Upper lobe of left lung (tissue), 4 donors: ENCODE data around the gene GLRX2.

Experiments
- EP300 ChIP-seq, 4 donors: sonication (generic); formaldehyde crosslinking; IDR thresholded peaks; one replicate each; pipeline ENCODE4 v1.5.1; 2017; ENCODE audit warnings: antibody characterized with exemption in 4 of 4, control low read depth in 2 of 4
- POLR2A ChIP-seq, 4 donors: fragments of 450-650 bp; IDR thresholded peaks; one replicate each; pipeline ENCODE4 v1.5.1; 2016 to 2017; ENCODE audit warnings: antibody characterized with exemption in 4 of 4, mild to moderate bottlenecking in 2 of 4
- POLR2AphosphoS5 ChIP-seq, 2 donors: sonication (generic); formaldehyde crosslinking; IDR thresholded peaks; one replicate each; pipeline ENCODE4 v1.5.1; 2017; ENCODE audit warnings: antibody characterized with exemption in 2 of 2
- TF ChIP-seq, protein P1 (sequence below), 6 experiments: fragments of 450-650 bp in 4 of 6; fragments of 200-600 bp in 2 of 6; sonication (generic) in 2 of 6; IDR thresholded peaks; one replicate each; pipeline ENCODE4 v1.5.1; 2016 to 2019; ENCODE audit warnings: antibody characterized with exemption in 6 of 6

DNA sequence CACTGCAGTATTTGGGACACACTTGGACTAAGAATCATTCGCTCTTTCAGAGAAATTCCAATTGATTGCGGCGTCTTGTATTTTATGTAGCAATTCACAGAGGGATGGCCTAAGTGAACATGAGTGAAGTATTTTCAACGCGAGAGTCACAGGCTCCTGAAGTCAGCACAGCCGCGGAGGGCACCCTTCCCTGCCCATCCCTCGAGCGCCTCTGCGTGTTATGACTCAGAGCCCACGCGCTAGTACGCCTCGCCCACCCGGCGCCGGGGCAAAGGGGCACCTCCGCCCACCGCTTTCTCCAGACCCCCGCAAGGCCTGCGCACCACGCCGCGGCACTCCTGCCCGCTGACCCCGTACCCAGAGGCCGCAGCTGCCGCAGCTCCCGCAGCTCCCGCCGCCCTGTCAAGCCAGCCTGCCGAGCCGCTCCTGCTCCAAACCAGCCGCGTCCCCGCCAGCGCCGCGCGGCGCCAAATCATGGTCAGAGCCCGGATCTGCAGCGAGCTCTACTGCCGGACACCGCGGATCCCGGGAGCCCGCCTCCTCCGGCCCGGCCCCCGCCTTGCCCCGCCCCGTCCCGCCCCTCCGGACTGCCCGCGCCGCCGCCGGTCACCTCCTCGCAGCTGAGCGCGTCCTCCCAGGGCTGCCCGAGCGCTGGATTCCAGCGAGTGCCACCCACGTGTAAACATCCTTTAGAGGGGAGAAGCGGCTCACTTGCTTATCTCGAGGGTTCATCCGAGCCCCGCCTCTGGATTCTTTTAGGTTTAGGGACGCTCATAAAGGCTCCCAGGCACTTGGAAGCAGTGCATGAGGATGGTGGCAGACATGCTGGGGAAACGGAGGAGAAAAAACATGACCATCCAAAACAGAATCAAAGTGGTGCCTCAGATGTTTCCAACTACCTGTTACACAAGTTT lies at the start of gene GLRX2:
- peak; percentile 70 to 81 for TF ChIP-seq POLR2AphosphoS5 (IDR thresholded peaks at IDR 0.05)
- peak in 3 of 4 donors; percentile 75 to 89 (median 84) for TF ChIP-seq POLR2A (IDR thresholded peaks at IDR 0.05)
- no peak for TF ChIP-seq EP300 (IDR thresholded peaks at IDR 0.05)
- TF ChIP-seq, protein P1, sequence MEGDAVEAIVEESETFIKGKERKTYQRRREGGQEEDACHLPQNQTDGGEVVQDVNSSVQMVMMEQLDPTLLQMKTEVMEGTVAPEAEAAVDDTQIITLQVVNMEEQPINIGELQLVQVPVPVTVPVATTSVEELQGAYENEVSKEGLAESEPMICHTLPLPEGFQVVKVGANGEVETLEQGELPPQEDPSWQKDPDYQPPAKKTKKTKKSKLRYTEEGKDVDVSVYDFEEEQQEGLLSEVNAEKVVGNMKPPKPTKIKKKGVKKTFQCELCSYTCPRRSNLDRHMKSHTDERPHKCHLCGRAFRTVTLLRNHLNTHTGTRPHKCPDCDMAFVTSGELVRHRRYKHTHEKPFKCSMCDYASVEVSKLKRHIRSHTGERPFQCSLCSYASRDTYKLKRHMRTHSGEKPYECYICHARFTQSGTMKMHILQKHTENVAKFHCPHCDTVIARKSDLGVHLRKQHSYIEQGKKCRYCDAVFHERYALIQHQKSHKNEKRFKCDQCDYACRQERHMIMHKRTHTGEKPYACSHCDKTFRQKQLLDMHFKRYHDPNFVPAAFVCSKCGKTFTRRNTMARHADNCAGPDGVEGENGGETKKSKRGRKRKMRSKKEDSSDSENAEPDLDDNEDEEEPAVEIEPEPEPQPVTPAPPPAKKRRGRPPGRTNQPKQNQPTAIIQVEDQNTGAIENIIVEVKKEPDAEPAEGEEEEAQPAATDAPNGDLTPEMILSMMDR (IDR thresholded peaks at IDR 0.05): peak in 2 of 6 experiments; percentile 27 to 31
